Heart left ventricle (tissue), 16 donors: ENCODE results near the gene SARS1. TPM values are rescaled to one million over a fixed set of nuclear protein-coding genes. Genes with fewer than 3 reads are reported as not detected.

Experiments used
- ATAC-seq, 4 donors: fragments of 200-7000 bp; cut with Tn5 transposase; one replicate each; pipeline ENCODE4 v1.9.1; 2020 to 2022; ENCODE audit warnings: moderate library complexity in 4 of 4, mild to moderate bottlenecking in 3 of 4, moderate number of reproducible peaks in 1 of 4
- DNase-seq, 5 donors: peaks; one replicate each; pipeline ENCODE4 v3.0.0-alpha.2; 2020
- H3K27ac ChIP-seq, 12 donors: fragments of 200-600 bp; sonication (generic) in 4 of 12; one replicate each; pipeline versions ENCODE4 v1.5.0 to v1.8.0; 2016 to 2022; ENCODE audit warnings: mild to moderate bottlenecking in 2 of 12
- H3K27me3 ChIP-seq, 9 donors: fragments of 200-600 bp; sonication (generic) in 2 of 9; one replicate each; pipeline versions ENCODE4 v1.5.1 to v1.8.0; 2016 to 2022; ENCODE audit warnings: mild to moderate bottlenecking in 3 of 9
- H3K36me3 ChIP-seq, 9 donors: fragments of 200-600 bp; sonication (generic) in 2 of 9; one replicate each; pipeline versions ENCODE4 v1.5.0 to v1.8.0; 2018 to 2022; ENCODE audit warnings: mild to moderate bottlenecking in 2 of 9
- H3K4me1 ChIP-seq, 12 donors: fragments of 200-600 bp; sonication (generic) in 4 of 12; one replicate each; pipeline versions ENCODE4 v1.5.0 to v1.8.0; 2016 to 2022; ENCODE audit warnings: mild to moderate bottlenecking in 3 of 12
- H3K4me3 ChIP-seq, 12 donors: fragments of 200-600 bp; sonication (generic) in 4 of 12; one replicate each; pipeline versions ENCODE4 v1.5.0 to v1.8.0; 2017 to 2022; ENCODE audit warnings: mild to moderate bottlenecking in 9 of 12, moderate library complexity in 4 of 12
- H3K9me3 ChIP-seq, 12 donors: fragments of 200-600 bp; sonication (generic) in 4 of 12; one replicate each; pipeline versions ENCODE4 v1.5.0 to v1.8.0; 2016 to 2022; ENCODE audit warnings: mild to moderate bottlenecking in 1 of 12
- CTCF ChIP-seq, 12 donors: fragments of 200-600 bp; sonication (generic) in 4 of 12; IDR thresholded peaks; one replicate each; pipeline versions ENCODE4 v1.5.0 to v1.8.0; 2018 to 2022; ENCODE audit warnings: antibody characterized with exemption in 12 of 12, mild to moderate bottlenecking in 5 of 12
- POLR2A ChIP-seq, 2 donors: fragments of 450-650 bp; IDR thresholded peaks; one replicate each; pipeline ENCODE4 v1.6.1; 2017; ENCODE audit warnings: antibody characterized with exemption in 2 of 2, mild to moderate bottlenecking in 2 of 2, moderate library complexity in 2 of 2
- WGBS, 4 donors: extraction: QIAGEN DNeasy Blood & Tissue Kit in 2 of 4; methylation state at CpG; one replicate each; pipeline versions ENCODE4 v1.1.5 to v1.1.7; 2013 to 2018; 5-methylcytosine and 5-hydroxymethylcytosine counted together
- intact Hi-C, 10 donors: fragments of 100-400 bp; cut with DNase I; formaldehyde crosslinking; loops; one replicate each; pipeline versions ENCODE4 v1.11.1 to v1.14.2; 2022
- polyA plus RNA-seq, 2 donors: library from polyadenylated mRNA; stranded (reverse); fragments of 200-250 nt; gene quantifications; one replicate each; pipeline ENCODE4 v1.2.3, GENCODE V29; 2013
- total RNA-seq, 9 donors: library from RNA; depleted of rRNA in 2 of 9; stranded (reverse); fragments of >200 nt in 2 of 9; fragmentation: NEBNext Ultra II Directional in 3 of 9; extraction: Animal tissue kit (Norgen Biotek cat#: 25700) in 3 of 9; gene quantifications; one replicate each; pipeline versions ENCODE4 v1.1.0 to v1.2.4, GENCODE V29; 2016 to 2023
- donor health status: ischemic (EF 13 %, LVEDD 7.1; RV severe dilation, severe dysfunction).
- donor health status: healthy with polysubstance abuse.
- donor health status: DM: no; HTN: yes; CAD: no.
- donor health status: DM: no; HTN: no; CAD: no.
- donor health status: ischemic (EF 25% LVEDD 6.9; RV normal size, moderate dysfunction).
- donor health status: ischemic (EF 25% LVEDD 5.7; RV mildly dilated, moderate dysfunction).
- donor health status: healthy.
- donor health status: DM: yes; HTN: yes; CAD: no.
- donor health status: ischemic (EF 35%, LVEDD 5.7; RV mildly dilated, moderate dysfunction).
- donor health status: nonischemic (EF 11% LVEDD 7.7; RV severe dilation, severe dysfunction).
- donor health status: DM: yes; HTN: yes; CAD: no.
- donor health status: PGD.
- donor health status: ischemic (EF 29% LVEDD 5.4; RV normal size, mild dysfunction).
- donor health status: nonischemic (EF 23%, LVEDD 6.1; RV moderate dilation, normal function).

SARS1 gene
- total and polyA plus RNA-seq, 11 donors, result 41.1 to 179 (median 102) TPM

- no peak overlapping the region for H3K27ac ChIP-seq
- WGBS, 4 donors, result 60 to 86% (median 73%) methylated on average over 1 to 5 of the region's 5 CpGs
Observed at GRCh38 chr1:109239047-109239408, 25.3 kb downstream of the SARS1 start.

GRCh38 chr1:109239409-109240068 is 25.8 kb downstream of the SARS1 start:
- Histone ChIP-seq H3K27me3 (peaks cover 0 to 3% (median 0%) of the 10 kb centered on the region in 9 donors), H3K9me3 (no peaks in the 10 kb centered on the region), H3K36me3 (peaks cover 0 to 53% (median 47%) of the 10 kb centered on the region in 9 donors), H3K4me1 (peaks cover 0 to 27% (median 21%) of the 10 kb centered on the region in 12 donors), H3K4me3 (no peak overlapping the region), H3K27ac (peak overlapping the region in 6 of 12 donors; percentile 2 to 68 (median 50))
- 66 to 80% (median 76%) methylated on average over 6 of the region's 6 CpGs for WGBS, 4 donors
- TF ChIP-seq POLR2A (IDR thresholded peaks at IDR 0.05) (no peak), CTCF (IDR thresholded peaks at IDR 0.05) (peak in 10 of 12 donors; percentile 13 to 49 (median 33))
- intact Hi-C loops, result no loop called here
- no peak for DNase-seq
- peak; percentile 5 to 44 (median 36) for ATAC-seq

More at GRCh38 chr1:109239047-109239408, 25.3 kb downstream of the SARS1 start:
- Histone ChIP-seq H3K9me3 (no peaks in the 10 kb centered on the region), H3K36me3 (peaks cover 0 to 59% (median 52%) of the 10 kb centered on the region in 9 donors), H3K4me1 (peaks cover 0 to 27% (median 21%) of the 10 kb centered on the region in 12 donors), H3K27me3 (peaks cover 0 to 3% (median 0%) of the 10 kb centered on the region in 9 donors), H3K4me3 (no peak overlapping the region)
- ATAC-seq, result no peak
- TF ChIP-seq POLR2A (IDR thresholded peaks at IDR 0.05), result no peak
- TF ChIP-seq CTCF (IDR thresholded peaks at IDR 0.05), result no peak
- no peak for DNase-seq
- intact Hi-C loops, result no loop called here

GRCh38 chr1:109240158-109241152 is 26.7 kb downstream of the SARS1 start:
- H3K4me3 ChIP-seq, result no peak overlapping the region

More at GRCh38 chr1:109240158-109241152, 26.7 kb downstream of the SARS1 start:
- Histone ChIP-seq H3K9me3 (no peaks in the 10 kb centered on the region), H3K4me1 (peaks cover 0 to 27% (median 21%) of the 10 kb centered on the region in 12 donors), H3K27ac (peak overlapping the region in 9 of 12 donors; percentile 2 to 68 (median 43)), H3K27me3 (peaks cover 0 to 3% (median 0%) of the 10 kb centered on the region in 9 donors), H3K36me3 (peaks cover 0 to 44% (median 38%) of the 10 kb centered on the region in 9 donors)
- DNase-seq (peak; percentile 79 to 90 (median 83)), ATAC-seq (peak; percentile 34 to 68 (median 64))
- TF ChIP-seq CTCF (IDR thresholded peaks at IDR 0.05) (no peak), POLR2A (IDR thresholded peaks at IDR 0.05) (no peak)
- intact Hi-C loops, result no loop called here
- WGBS, 4 donors, result 19 to 29% (median 23%) methylated on average over 23 to 26 of the region's 26 CpGs
